Astrocyte (in vitro differentiated cells and primary cell): ENCODE results near the gene VRK2.

Source experiments
- CTCF ChIP-seq: IDR thresholded peaks from 2 replicates; pipeline ENCODE4 v1.5.1; 2011; ENCODE audit warnings: low read depth, mild to moderate bottlenecking, inconsistent platforms, low read length, moderate library complexity; ENCODE audit not compliant: insufficient read depth
- EZH2 ChIP-seq: IDR thresholded peaks from 2 replicates; pipeline ENCODE4 v1.6.1; 2012; ENCODE audit warnings: mild to moderate bottlenecking, low read length, inconsistent platforms; ENCODE audit not compliant: insufficient read depth

- TF ChIP-seq CTCF (no peak), EZH2 (no peak)
Measured at GRCh38 chr2:58182527-58182926, 135.9 kb downstream of the VRK2 start.
